ENCODE measurements around the gene ATP11B.

- TF ChIP-seq, protein P1, sequence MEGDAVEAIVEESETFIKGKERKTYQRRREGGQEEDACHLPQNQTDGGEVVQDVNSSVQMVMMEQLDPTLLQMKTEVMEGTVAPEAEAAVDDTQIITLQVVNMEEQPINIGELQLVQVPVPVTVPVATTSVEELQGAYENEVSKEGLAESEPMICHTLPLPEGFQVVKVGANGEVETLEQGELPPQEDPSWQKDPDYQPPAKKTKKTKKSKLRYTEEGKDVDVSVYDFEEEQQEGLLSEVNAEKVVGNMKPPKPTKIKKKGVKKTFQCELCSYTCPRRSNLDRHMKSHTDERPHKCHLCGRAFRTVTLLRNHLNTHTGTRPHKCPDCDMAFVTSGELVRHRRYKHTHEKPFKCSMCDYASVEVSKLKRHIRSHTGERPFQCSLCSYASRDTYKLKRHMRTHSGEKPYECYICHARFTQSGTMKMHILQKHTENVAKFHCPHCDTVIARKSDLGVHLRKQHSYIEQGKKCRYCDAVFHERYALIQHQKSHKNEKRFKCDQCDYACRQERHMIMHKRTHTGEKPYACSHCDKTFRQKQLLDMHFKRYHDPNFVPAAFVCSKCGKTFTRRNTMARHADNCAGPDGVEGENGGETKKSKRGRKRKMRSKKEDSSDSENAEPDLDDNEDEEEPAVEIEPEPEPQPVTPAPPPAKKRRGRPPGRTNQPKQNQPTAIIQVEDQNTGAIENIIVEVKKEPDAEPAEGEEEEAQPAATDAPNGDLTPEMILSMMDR (tag by site-specific recombination; IDR thresholded peaks at IDR 0.05), result no peak
- TF ChIP-seq ZNF302 (tag by site-specific recombination; IDR thresholded peaks at IDR 0.05; ENCODE audit: low read depth) (no peak), BCL11A (tag by site-specific recombination; IDR thresholded peaks at IDR 0.05; ENCODE audit: low read depth) (no peak), ZNF626 (tag by site-specific recombination; IDR thresholded peaks at IDR 0.05) (no peak), MZF1 (tag by site-specific recombination; IDR thresholded peaks at IDR 0.05; ENCODE audit: borderline replicate concordance) (no peak), ZFP41 (tag by site-specific recombination; IDR thresholded peaks at IDR 0.05; ENCODE audit: borderline replicate concordance) (no peak), ZNF776 (tag by site-specific recombination; IDR thresholded peaks at IDR 0.05; ENCODE audit: borderline replicate concordance) (no peak), ZNF223 (tag by site-specific recombination; IDR thresholded peaks at IDR 0.05) (no peak), ZFP69B (tag by site-specific recombination; IDR thresholded peaks at IDR 0.05) (no peak), ZNF138 (tag by site-specific recombination; IDR thresholded peaks at IDR 0.05; ENCODE audit: borderline replicate concordance) (no peak), REPIN1 (tag by site-specific recombination; IDR thresholded peaks at IDR 0.05; ENCODE audit: low read depth) (no peak), ZNF335 (tag by site-specific recombination; conservative IDR thresholded peaks at IDR 0.05) (no peak)
- TF ChIP-seq, protein P2, sequence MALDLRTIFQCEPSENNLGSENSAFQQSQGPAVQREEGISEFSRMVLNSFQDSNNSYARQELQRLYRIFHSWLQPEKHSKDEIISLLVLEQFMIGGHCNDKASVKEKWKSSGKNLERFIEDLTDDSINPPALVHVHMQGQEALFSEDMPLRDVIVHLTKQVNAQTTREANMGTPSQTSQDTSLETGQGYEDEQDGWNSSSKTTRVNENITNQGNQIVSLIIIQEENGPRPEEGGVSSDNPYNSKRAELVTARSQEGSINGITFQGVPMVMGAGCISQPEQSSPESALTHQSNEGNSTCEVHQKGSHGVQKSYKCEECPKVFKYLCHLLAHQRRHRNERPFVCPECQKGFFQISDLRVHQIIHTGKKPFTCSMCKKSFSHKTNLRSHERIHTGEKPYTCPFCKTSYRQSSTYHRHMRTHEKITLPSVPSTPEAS (tag by site-specific recombination; IDR thresholded peaks at IDR 0.05), result no peak
- TF ChIP-seq, protein P3, sequence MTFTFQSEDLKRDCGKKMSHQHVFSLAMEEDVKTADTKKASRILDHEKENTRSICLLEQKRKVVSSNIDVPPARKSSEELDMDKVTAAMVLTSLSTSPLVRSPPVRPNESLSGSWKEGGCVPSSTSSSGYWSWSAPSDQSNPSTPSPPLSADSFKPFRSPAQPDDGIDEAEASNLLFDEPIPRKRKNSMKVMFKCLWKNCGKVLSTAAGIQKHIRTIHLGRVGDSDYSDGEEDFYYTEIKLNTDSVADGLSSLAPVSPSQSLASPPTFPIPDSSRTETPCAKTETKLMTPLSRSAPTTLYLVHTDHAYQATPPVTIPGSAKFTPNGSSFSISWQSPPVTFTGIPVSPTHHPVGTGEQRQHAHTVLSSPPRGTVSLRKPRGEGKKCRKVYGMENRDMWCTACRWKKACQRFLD (tag by site-specific recombination; IDR thresholded peaks at IDR 0.05), result no peak
Observed at GRCh38 chr3:182818296-182818978, 25.1 kb downstream of the ATP11B start.

Data from HEK293 (cell line).